BLaER1 treated with 17β-estradiol and CSF1 and Interleukin-3, amounts not matched to agents 10 nM and 100 nM (cell line): ENCODE data around the gene SLC66A1.

Source experiments
- H3K27ac ChIP-seq, 11 experiments: shearing (Covaris generic); formaldehyde crosslinking; 2 replicates each; pipeline ENCODE4 v1.8.1; 2022
- H3K27me3 ChIP-seq, 11 experiments: shearing (Covaris generic); formaldehyde crosslinking; 2 replicates each; pipeline ENCODE4 v1.8.1; 2022
- H3K36me3 ChIP-seq, 11 experiments: shearing (Covaris generic); formaldehyde crosslinking; 2 replicates each; pipeline ENCODE4 v1.8.1; 2022
- H3K4me1 ChIP-seq, 10 experiments: shearing (Covaris generic); formaldehyde crosslinking; 2 replicates each; pipeline ENCODE4 v1.8.1; 2022
- H3K4me2 ChIP-seq, 11 experiments: shearing (Covaris generic); formaldehyde crosslinking; 2 replicates each; pipeline ENCODE4 v1.8.1; 2022
- H3K4me3 ChIP-seq, 10 experiments: shearing (Covaris generic); formaldehyde crosslinking; 2 replicates each; pipeline ENCODE4 v1.8.1; 2022
- H3K9ac ChIP-seq, 11 experiments: shearing (Covaris generic); formaldehyde crosslinking; 2 replicates each; pipeline ENCODE4 v1.8.1; 2022
- H3K9me3 ChIP-seq, 11 experiments: shearing (Covaris generic); formaldehyde crosslinking; replicated peaks in 1 of 11; 2 replicates each; pipeline ENCODE4 v1.8.1; 2022
- H4K20me1 ChIP-seq, 11 experiments: shearing (Covaris generic); formaldehyde crosslinking; 2 replicates each; pipeline ENCODE4 v1.8.1; 2022
- Cebpa-rat ChIP-seq, 11 experiments: shearing (Covaris generic); IDR thresholded peaks; 2 replicates each; pipeline ENCODE4 v1.8.1; 2022

SLC66A1 gene

DNA sequence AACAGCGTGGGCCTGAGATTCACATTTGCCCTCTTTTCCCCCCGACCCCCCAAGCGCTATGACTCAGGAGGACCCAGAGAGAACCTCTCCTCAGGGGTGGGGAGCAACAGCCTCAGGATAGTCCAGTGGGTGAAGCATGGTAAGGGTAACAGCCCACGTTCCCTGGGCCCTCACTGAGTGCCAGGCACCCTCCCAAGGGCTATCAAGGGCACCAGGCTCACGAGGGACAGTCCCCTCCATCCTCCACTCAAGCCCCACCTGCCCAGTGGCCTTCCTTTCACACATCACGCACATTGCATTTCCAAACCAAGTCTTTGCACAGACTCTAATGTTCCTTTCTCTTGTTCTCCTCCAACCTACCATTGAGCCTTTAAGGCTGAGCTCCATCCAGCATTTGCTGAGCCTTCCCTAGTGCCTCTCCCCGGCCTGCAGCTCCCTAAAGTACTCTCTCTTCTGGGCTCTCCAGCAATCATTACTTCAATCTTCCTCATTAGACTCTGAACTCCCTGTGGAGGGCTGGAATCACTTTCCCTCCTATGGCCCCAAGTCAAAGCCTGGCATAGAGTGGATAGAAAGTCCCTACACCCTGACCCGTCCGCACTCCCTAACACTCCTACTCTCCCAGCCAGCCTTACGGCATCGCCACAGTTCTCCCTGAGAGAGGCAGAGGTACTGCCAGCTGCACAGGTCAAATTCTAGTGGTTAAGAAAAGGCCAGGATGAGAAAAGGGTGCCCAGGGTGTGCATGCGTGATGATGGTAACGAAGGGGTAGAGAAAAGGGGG lies 1.2 kb upstream of the SLC66A1 start:
- no peaks in the 10 kb centered on the region for H3K27me3 ChIP-seq
- no peaks in the 10 kb centered on the region for H3K9me3 ChIP-seq
- TF ChIP-seq Cebpa-rat (IDR thresholded peaks at IDR 0.05): no peak
- H3K9ac ChIP-seq: peak overlapping the region; percentile 83 to 96 (median 92)
- H3K27ac ChIP-seq: peak overlapping the region in 9 of 11 experiments; percentile 83 to 96 (median 90); a peak in 13 of 22 replicates
- H3K4me3 ChIP-seq: peak overlapping the region; percentile 76 to 95 (median 88)
- peaks cover 27 to 37% (median 30%) of the 10 kb centered on the region in 11 experiments for H3K36me3 ChIP-seq
- H4K20me1 ChIP-seq: peaks cover 3 to 44% (median 27%) of the 10 kb centered on the region in 11 experiments; a peak in 15 of 22 replicates
- H3K4me1 ChIP-seq: peaks cover 45 to 57% (median 51%) of the 10 kb centered on the region in 10 experiments
- peak overlapping the region; percentile 91 to 100 (median 99) for H3K4me2 ChIP-seq

DNA sequence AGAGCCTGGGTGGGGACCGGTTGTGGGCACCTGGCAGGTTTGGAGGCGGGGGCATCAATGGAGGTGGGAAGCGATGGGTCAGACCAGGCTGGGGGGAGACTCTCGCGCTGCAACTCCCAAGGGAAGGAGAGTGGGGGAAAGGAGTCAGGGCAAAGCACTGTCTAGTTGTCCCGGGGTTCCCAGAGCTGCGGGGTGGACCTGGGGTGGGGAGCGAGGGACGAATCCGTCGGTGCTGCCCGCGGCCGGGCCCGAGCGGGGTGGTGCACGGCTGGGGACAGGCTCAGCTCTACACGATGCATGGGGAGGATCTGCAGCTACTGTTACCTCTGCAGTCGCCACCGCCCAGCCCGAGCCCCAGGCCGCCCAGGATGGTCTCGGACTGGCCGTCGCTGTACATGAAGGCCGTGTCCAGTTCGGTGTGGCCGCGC lies 609 bp upstream of the SLC66A1 start:
- Histone ChIP-seq H3K9me3 (no peaks in the 10 kb centered on the region), H4K20me1 (peaks cover 9 to 50% (median 33%) of the 10 kb centered on the region in 11 experiments; a peak in 15 of 22 replicates), H3K9ac (peak overlapping the region; percentile 83 to 96 (median 92)), H3K27ac (peak overlapping the region; percentile 31 to 96 (median 90); a peak in 21 of 22 replicates), H3K4me3 (peak overlapping the region; percentile 76 to 95 (median 88)), H3K4me1 (peaks cover 51 to 63% (median 57%) of the 10 kb centered on the region in 10 experiments), H3K4me2 (peak overlapping the region; percentile 91 to 100 (median 99)), H3K27me3 (no peaks in the 10 kb centered on the region), H3K36me3 (peaks cover 22 to 31% (median 24%) of the 10 kb centered on the region in 11 experiments)
- no peak for TF ChIP-seq Cebpa-rat (IDR thresholded peaks at IDR 0.05)

DNA sequence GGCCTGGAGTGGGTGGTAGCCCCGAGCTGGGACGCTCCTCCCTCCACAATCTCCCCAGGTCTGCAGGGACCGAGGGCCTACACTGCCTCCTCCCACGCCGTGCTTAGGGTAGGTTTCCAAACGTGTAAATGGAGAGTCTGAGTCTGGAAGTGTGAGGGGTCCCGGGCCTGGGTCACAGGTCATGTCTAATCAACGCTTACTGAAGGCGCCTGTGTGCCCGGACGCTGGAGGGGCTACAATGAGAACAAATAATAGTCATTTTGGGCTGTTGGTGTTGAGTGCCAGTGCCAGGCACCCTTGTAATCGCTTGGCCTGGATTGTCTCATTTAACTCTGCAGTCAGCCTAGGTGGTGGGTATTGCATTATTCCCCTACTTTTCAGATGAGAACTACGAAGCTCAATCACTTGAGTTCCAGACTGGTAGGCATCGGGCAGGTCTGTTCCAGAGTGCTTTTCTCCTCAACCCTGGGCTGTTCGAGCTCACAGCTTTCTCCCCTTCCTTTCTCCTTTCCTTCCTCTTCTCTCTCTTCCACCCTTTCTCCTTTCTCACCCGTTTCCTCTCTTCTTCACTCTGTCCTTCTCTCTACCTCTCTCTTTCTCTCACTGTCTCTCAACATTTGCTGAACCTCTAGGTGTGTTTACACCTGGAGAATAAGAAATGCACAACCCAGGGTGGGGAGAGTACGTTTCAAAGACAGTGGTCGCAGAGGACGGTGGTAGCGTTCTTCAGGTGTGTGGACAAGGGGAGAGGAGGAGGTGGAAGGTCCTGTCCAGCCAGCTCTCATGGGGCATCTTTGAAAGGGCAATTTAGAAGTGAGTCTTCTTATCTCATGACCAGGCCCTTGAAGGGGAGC lies 883 bp downstream of the SLC66A1 start:
- Histone ChIP-seq H3K4me3 (peak overlapping the region; percentile 76 to 95 (median 88)), H3K27ac (peak overlapping the region; percentile 83 to 96 (median 90)), H3K36me3 (peaks cover 9 to 26% (median 11%) of the 10 kb centered on the region in 11 experiments), H3K9me3 (no peaks in the 10 kb centered on the region), H4K20me1 (peaks cover 10 to 61% (median 44%) of the 10 kb centered on the region in 11 experiments; a peak in 16 of 22 replicates), H3K27me3 (no peaks in the 10 kb centered on the region), H3K4me1 (peaks cover 66 to 78% (median 72%) of the 10 kb centered on the region in 10 experiments), H3K9ac (peak overlapping the region; percentile 83 to 96 (median 92)), H3K4me2 (peak overlapping the region; percentile 91 to 100 (median 99))
- TF ChIP-seq Cebpa-rat (IDR thresholded peaks at IDR 0.05): no peak

DNA sequence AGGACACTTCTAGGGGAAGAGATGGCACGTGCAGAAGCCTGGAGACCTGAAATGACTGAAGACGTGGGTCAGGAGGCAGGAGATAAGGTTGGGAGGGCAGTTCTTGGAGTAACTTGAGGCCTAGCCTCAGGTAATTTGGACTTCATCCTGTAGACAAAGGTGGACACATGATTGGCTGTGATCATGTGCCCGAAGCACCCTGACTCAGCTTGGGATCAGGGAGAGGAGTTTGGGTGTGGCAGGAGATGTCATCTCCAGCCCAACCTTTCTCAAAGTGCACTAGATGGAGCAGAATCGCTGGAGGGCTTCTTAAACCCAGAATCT lies 1.5 kb downstream of the SLC66A1 start:
- Histone ChIP-seq H3K27ac (peak overlapping the region in 3 of 11 experiments; percentile 83 to 96 (median 93); a peak in 4 of 22 replicates), H3K9me3 (no peaks in the 10 kb centered on the region), H3K4me1 (peaks cover 72 to 84% (median 78%) of the 10 kb centered on the region in 10 experiments), H3K9ac (peak overlapping the region in 4 of 11 experiments; percentile 92 to 96 (median 94); a peak in 4 of 22 replicates), H3K36me3 (peaks cover 3 to 24% (median 11%) of the 10 kb centered on the region in 11 experiments; a peak in 20 of 22 replicates), H3K27me3 (no peaks in the 10 kb centered on the region), H4K20me1 (peaks cover 10 to 67% (median 44%) of the 10 kb centered on the region in 11 experiments; a peak in 16 of 22 replicates), H3K4me3 (peak overlapping the region in 8 of 10 experiments; percentile 76 to 95 (median 88); a peak in 11 of 20 replicates), H3K4me2 (peak overlapping the region; percentile 91 to 100 (median 99))
- no peak for TF ChIP-seq Cebpa-rat (IDR thresholded peaks at IDR 0.05)

DNA sequence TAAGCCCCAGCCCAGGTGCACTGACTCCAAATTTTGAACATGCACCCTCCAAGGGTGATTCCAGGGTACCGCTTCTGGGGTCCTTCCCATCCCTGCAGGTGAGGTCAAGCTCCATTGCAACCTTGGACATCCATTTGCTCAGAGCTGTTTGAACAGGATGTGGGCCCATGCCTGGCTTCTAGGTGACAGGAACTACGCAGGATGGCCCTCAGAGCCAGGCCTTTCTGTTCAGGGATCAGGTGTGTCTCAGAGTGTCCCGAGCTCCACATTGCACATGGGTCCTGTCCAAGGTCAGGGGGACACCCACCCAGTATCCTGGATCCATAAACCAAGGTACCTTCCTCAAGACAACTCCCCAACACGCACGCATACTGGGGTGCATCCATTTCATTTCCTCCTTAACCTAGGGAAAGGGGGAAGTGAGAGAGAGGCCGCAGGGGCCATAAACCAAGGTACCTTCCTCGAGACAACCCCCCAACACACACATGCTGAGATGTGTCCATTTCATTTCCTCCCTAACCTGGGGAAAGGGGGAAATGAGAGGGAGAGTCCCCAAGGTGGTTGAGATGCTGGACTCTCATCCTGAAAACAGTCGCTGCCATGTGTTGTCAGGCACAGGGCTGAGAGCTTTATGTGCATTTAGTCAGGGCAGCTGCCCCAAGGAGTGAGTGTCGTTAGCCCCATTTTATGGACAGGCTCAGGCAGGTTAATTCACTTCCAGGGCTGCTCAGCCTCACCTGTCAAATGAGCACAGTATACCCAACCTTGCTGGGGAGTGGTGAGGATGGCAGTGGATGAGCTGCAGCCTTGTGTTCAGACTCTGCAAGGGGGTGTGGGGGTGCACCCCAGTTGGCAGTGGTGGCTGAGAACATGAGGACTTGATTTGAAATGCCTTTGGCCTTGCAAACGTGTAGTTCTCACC lies 2.1 kb downstream of the SLC66A1 start:
- TF ChIP-seq Cebpa-rat (IDR thresholded peaks at IDR 0.05): no peak
- Histone ChIP-seq H3K9me3 (no peaks in the 10 kb centered on the region), H3K4me2 (peak overlapping the region; percentile 91 to 100 (median 99)), H3K36me3 (peaks cover 0 to 21% (median 9%) of the 10 kb centered on the region in 11 experiments; a peak in 14 of 22 replicates), H3K4me3 (peak overlapping the region in 4 of 10 experiments; percentile 0 to 95 (median 82); a peak in 2 of 20 replicates), H3K4me1 (peaks cover 78 to 90% (median 84%) of the 10 kb centered on the region in 10 experiments), H3K27ac (peak overlapping the region in 6 of 11 experiments; percentile 56 to 83 (median 74); a peak in 10 of 22 replicates), H4K20me1 (peaks cover 10 to 73% (median 38%) of the 10 kb centered on the region in 11 experiments; a peak in 16 of 22 replicates), H3K9ac (0 out of 22 replicates have a peak overlapping the region, but pooled peaks of 2 of the 11 experiments have one; percentile 6 to 10), H3K27me3 (no peaks in the 10 kb centered on the region)

DNA sequence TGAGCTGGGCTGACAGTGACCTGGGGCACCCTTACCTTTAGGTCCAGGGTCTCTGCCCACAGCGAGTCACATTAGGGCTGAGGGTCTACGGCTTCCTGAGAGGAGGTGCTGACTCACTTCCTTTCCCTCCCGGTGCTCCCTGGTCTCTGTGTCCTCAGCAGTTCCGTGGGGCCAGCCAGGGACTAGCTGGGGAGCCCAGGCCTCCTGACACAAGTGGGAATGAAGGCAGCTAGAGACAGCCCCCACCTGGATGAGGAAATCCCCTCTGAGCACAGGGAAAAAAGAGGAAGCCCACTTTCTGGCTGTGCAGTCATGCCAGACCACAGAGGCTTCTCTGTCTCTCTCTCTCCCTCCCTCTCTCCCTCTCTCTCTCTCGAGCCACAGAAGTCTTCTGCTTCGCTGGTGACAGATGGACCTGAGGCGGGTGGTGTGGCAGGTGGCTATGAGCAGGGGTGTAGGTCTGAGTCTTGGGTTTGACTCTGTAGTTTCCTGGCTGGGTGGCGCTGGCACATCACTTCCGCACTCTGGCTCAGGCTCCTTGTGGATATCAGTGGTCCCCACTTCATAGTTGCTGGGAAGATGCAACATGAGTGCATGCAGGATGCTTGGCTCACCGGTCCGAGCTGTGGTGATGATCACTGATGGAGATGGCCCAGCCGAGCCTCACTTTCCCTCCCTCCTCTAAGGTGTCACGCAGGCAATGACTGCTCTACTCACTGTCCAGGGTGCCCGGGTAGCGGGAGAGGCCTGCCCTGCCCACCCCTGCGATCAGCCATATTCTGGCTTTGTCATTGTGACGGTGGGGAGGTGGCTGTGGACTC lies 3.5 kb downstream of the SLC66A1 start:
- Histone ChIP-seq H3K4me3 (peak overlapping the region in 8 of 10 experiments; percentile 5 to 45 (median 18); a peak in 11 of 20 replicates), H3K27ac (peak overlapping the region in 10 of 11 experiments; percentile 20 to 83 (median 70); a peak in 20 of 22 replicates), H3K9me3 (no peaks in the 10 kb centered on the region), H3K36me3 (peaks cover 0 to 29% (median 9%) of the 10 kb centered on the region in 11 experiments; a peak in 14 of 22 replicates), H3K27me3 (no peaks in the 10 kb centered on the region), H3K4me1 (peaks cover 78 to 94% (median 93%) of the 10 kb centered on the region in 10 experiments), H3K4me2 (peak overlapping the region; percentile 91 to 100 (median 99)), H3K9ac (peak overlapping the region; percentile 24 to 61 (median 40); a peak in 15 of 22 replicates), H4K20me1 (peaks cover 6 to 76% (median 34%) of the 10 kb centered on the region in 11 experiments; a peak in 16 of 22 replicates)
- peak in 1 of 11 experiments; percentile 18; a peak in 2 of 22 replicates for TF ChIP-seq Cebpa-rat (IDR thresholded peaks at IDR 0.05)
